Measurements from ENCODE around the gene LYPD3. TPM values are rescaled to one million over a fixed set of nuclear protein-coding genes. Genes with fewer than 3 reads are reported as not detected.

The LYPD3 gene
- total RNA-seq (2022; extraction: Qiagen RNA extraction), result 0.26 to 0.55 TPM (median 0.40 TPM) in 5 replicates

DNA sequence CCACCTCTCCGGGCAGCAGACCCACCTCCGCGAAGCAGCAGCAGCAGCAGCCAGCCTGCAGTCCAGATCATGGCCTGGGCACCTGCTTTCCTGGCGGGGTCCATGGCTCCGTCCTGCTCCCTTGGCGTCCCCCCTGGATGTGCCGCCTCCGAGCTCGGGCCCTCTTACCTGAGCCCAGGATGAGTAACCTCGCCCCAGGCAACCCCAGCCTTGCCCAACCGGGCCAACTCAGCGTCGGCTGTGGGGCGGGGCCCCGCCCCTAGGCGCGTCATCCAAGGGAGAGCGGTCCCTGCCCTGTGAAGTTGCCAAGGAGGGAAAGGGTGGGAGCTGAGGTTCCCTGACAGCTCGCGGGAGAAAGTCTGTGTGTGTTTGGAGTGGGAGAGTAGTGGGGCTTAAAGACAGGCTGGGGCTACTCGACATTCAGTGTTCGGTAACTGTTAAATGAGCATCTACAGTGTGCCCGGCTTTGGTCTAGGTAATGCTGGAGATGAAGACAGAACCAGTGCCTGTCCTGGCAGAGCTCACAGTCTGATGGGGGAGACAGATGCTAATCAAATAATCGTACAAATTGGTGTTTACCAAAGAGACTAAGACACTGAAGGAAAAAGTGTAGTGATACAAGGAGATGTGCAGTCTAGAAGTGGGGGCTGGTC lies at the start of gene LYPD3:
LYPD3 (minus strand) TSS at position 141 of the 653 bp plus-strand sequence; CDS start at position 104, 37 bp downstream.

DNA sequence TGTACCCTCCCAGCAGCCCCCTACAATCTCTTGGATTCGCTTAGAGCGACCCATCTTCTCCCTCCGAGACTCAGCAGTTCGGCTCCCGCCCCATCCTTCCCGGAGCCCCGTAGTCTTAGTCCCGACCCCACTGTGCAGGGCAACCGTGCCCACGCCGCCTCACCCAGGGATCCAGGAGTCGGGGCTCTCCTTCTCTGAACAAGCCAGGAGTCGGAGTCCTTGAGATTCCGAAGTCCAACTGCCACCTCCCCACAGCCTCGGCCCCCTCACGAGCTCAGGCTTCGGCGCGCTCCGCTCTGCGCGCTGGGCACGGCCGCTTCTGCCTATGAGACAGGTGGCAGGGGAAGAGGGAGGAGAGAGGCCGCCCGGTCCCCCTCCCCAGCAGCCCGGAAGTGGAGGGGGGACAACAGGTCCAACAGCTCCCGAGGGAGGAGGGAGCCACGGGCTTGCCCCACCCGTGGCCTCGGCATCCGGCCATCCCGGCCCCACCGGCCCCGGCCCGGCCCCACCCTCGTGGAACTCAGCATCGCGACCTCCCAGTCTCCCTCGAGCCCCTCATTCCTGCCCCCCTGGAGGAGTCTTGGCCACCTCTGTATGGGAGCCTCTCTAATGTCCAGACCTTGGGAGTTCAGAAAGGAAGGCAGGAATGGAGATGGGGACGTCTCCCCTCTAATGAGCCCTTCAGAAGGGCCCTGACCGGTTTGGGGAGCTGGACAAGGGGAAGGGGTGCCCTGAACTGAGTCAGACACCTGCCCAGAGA lies 39.2 kb upstream of the LYPD3 start, which contains the start of gene PHLDB3:
PHLDB3 (minus strand) TSS at position 321 of the 760 bp plus-strand sequence. CDS start 628 bp downstream, outside the sequence.

DNA sequence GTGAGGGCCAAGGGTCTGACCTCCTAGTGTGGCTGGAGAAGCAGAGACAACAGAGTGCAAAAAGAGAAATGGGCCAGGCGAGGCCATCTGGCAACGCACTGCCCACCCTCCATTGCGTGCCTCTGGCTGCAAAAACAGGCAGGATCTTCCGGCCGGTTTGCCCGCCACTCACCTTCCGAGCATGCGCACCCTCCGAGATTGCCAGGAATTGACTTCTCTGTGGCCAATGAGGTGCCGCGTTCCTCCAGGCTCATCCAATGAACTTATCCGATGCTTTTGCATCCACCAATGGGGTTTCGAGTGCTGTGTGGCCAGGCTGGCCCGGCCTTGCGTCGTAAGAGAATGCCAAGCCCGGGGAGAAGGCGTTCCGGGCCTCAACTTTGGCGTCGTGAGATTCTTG lies 50.9 kb downstream of the LYPD3 start, which contains the start of gene TEX101:
TEX101 (plus strand) TSS at position 337 of the 400 bp plus-strand sequence. CDS start 1,030 bp downstream, outside the sequence.

Other genes with a start within 250 kb of the LYPD3 start
- gene PSG9, start 196.1 kb downstream of the LYPD3 start, total RNA-seq (2022; extraction: Qiagen RNA extraction), result 0.09 to 0.17 TPM (median 0.12 TPM) in 3 of 5 replicates, not detected in the others
- gene CD177, start 111.9 kb downstream of the LYPD3 start, total RNA-seq (2022; extraction: Qiagen RNA extraction), result 0.07 to 0.21 TPM (median 0.10 TPM) in 5 replicates
- not detected in 5 replicates for gene TEX101, start 50.7 kb downstream of the LYPD3 start, total RNA-seq (2022; extraction: Qiagen RNA extraction)
- gene PHLDB3, start 39.1 kb upstream of the LYPD3 start, total RNA-seq (2022; extraction: Qiagen RNA extraction), result 9.2 to 10.6 TPM (median 9.9 TPM) in 5 replicates
- gene ETHE1, start 61.6 kb upstream of the LYPD3 start, total RNA-seq (2022; extraction: Qiagen RNA extraction), result 47.9 to 51.5 TPM (median 49.0 TPM) in 5 replicates
- 1.5 to 2.5 TPM (median 1.8 TPM) in 5 replicates for gene ZNF575, start 67.6 kb upstream of the LYPD3 start, total RNA-seq (2022; extraction: Qiagen RNA extraction)
- gene XRCC1, start 109.9 kb upstream of the LYPD3 start, total RNA-seq (2022; extraction: Qiagen RNA extraction), result 26.0 to 29.6 TPM (median 27.9 TPM) in 5 replicates
- 0.20 to 0.39 TPM (median 0.22 TPM) in 5 replicates for gene PINLYP, start 110.2 kb upstream of the LYPD3 start, total RNA-seq (2022; extraction: Qiagen RNA extraction)
- 4.5 to 7.6 TPM (median 5.4 TPM) in 5 replicates for gene IRGQ, start 130.5 kb upstream of the LYPD3 start, total RNA-seq (2022; extraction: Qiagen RNA extraction)
- gene ZNF576, start 131.0 kb upstream of the LYPD3 start, total RNA-seq (2022; extraction: Qiagen RNA extraction), result 14.3 to 22.1 TPM (median 19.7 TPM) in 5 replicates
- 0.53 to 1.1 TPM (median 0.79 TPM) in 5 replicates for gene SRRM5, start 146.5 kb upstream of the LYPD3 start, total RNA-seq (2022; extraction: Qiagen RNA extraction)
- 47.6 to 68.1 TPM (median 62.5 TPM) in 5 replicates for gene ZNF428, start 154.0 kb upstream of the LYPD3 start, total RNA-seq (2022; extraction: Qiagen RNA extraction)
- gene CADM4, start 174.2 kb upstream of the LYPD3 start, total RNA-seq (2022; extraction: Qiagen RNA extraction), result 7.6 to 9.8 TPM (median 9.4 TPM) in 5 replicates
- 63.3 to 80.4 TPM (median 69.1 TPM) in 5 replicates for gene PLAUR, start 204.6 kb upstream of the LYPD3 start, total RNA-seq (2022; extraction: Qiagen RNA extraction)

All from A549 treated with Mapracorat at 1 μM for 4 hours (cell line).